Measurements from ENCODE around the gene MUC22.

GRCh38 chr6:31074401-31074800 is 64.1 kb downstream of the MUC22 start:
- no peak for TF ChIP-seq CTCF (IDR thresholded peaks at IDR 0.05 in 4 of 5, conservative IDR thresholded peaks at IDR 0.05 in 1 of 5)
- no peak for TF ChIP-seq POLR2A (IDR thresholded peaks at IDR 0.05)

All from gastrocnemius medialis (tissue), 4 donors.